ENCODE data around the gene PMIS2.

PMIS2 gene

GRCh38 chr19:35556846-35557538, 29.0 kb upstream of the PMIS2 start:
- no peak for FAIRE-seq

GRCh38 chr19:35557539-35558399, 28.2 kb upstream of the PMIS2 start:
- FAIRE-seq = peak; percentile 50

- FAIRE-seq = no peak
Measured at GRCh38 chr19:35558400-35559280, 27.3 kb upstream of the PMIS2 start.

GRCh38 chr19:35559281-35559659, 26.7 kb upstream of the PMIS2 start:
- no peak for FAIRE-seq

GRCh38 chr19:35559781-35560180, 26.2 kb upstream of the PMIS2 start:
- FAIRE-seq = no peak

- no peak for FAIRE-seq
Measured at GRCh38 chr19:35560271-35560670, 25.7 kb upstream of the PMIS2 start.

- FAIRE-seq = no peak
Measured at GRCh38 chr19:35560677-35561076, 25.3 kb upstream of the PMIS2 start.

GRCh38 chr19:35561436-35561835, 24.5 kb upstream of the PMIS2 start:
- FAIRE-seq = no peak

- no peak for FAIRE-seq
Measured at GRCh38 chr19:35562336-35562735, 23.6 kb upstream of the PMIS2 start.

GRCh38 chr19:35562776-35563175, 23.2 kb upstream of the PMIS2 start:
- no peak for FAIRE-seq

- no peak for FAIRE-seq
Measured at GRCh38 chr19:35563207-35563829, 22.7 kb upstream of the PMIS2 start, which contains the start of gene ATP4A. TSS of gene ATP4A (minus strand) at chr19:35563658. CDS start at chr19:35563629, 29 bp downstream.

- FAIRE-seq = no peak
Measured at GRCh38 chr19:35565016-35565856, 20.7 kb upstream of the PMIS2 start.

- FAIRE-seq = no peak
Measured at GRCh38 chr19:35566738-35567137, 19.2 kb upstream of the PMIS2 start.

GRCh38 chr19:35569281-35569781, 16.6 kb upstream of the PMIS2 start:
- FAIRE-seq = no peak

GRCh38 chr19:35571406-35571965, 14.5 kb upstream of the PMIS2 start:
- no peak for FAIRE-seq

GRCh38 chr19:35577918-35578317, 8.1 kb upstream of the PMIS2 start:
- FAIRE-seq = no peak

GRCh38 chr19:35578707-35579106, 7.3 kb upstream of the PMIS2 start:
- FAIRE-seq = no peak

GRCh38 chr19:35582760-35583159, 3.2 kb upstream of the PMIS2 start:
- FAIRE-seq = no peak

- FAIRE-seq = no peak
Measured at GRCh38 chr19:35587321-35587720, 1.3 kb downstream of the PMIS2 start.

GRCh38 chr19:35590875-35591274, 4.9 kb downstream of the PMIS2 start:
- no peak for FAIRE-seq

- peak; percentile 62 for FAIRE-seq
Measured at GRCh38 chr19:35592226-35592625, 6.3 kb downstream of the PMIS2 start.
